Measurements from ENCODE around the gene EMILIN2. TPM values are rescaled to one million over a fixed set of nuclear protein-coding genes. Genes with fewer than 3 reads are reported as not detected.

Gene EMILIN2
- polyA plus RNA-seq, 2 of the 4 experiments (the other 2 are of a cell fraction), result 5.4 to 7.8 TPM

DNA sequence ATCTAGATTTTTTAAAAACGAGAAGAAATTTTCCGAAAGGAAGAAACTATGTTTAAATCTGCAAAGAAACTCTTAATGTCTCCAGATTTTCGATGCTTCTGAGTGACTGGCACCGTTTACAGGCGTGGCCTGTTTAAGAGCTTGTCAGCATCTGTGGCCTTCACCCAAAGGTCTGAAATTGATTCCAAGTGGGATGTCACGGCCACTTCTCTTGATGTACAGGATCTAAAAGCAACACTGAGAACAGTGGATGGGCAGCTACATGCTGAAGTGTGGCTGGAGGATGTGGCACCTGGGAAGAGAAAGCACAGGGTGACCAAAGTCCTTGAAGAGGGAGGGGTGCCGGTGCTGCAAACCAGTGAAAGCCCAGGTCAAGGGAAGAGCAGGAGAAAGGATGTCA, 28.0 kb downstream of the EMILIN2 start:
- Histone ChIP-seq H3K4me2 (no peak overlapping the region), H3K27ac (no peak overlapping the region), H3K4me1 (no peaks in the 10 kb centered on the region), H3K4me3 (no peak overlapping the region), H3K9me3 (no peaks in the 10 kb centered on the region)
- DNase-seq (ENCODE audit: low read depth in 1 of 2, low spot score in 1 of 2), result no peak
- ChIA-PET POLR2A (no interaction called here), CTCF (no interaction called here)
- WGBS (ENCODE audit: missing lambda C conversion rate), result 64% methylated on average over 7 of the region's 7 CpGs
- no peak for TF ChIP-seq EP300 (IDR thresholded peaks at IDR 0.05)
- TF ChIP-seq, protein P1, sequence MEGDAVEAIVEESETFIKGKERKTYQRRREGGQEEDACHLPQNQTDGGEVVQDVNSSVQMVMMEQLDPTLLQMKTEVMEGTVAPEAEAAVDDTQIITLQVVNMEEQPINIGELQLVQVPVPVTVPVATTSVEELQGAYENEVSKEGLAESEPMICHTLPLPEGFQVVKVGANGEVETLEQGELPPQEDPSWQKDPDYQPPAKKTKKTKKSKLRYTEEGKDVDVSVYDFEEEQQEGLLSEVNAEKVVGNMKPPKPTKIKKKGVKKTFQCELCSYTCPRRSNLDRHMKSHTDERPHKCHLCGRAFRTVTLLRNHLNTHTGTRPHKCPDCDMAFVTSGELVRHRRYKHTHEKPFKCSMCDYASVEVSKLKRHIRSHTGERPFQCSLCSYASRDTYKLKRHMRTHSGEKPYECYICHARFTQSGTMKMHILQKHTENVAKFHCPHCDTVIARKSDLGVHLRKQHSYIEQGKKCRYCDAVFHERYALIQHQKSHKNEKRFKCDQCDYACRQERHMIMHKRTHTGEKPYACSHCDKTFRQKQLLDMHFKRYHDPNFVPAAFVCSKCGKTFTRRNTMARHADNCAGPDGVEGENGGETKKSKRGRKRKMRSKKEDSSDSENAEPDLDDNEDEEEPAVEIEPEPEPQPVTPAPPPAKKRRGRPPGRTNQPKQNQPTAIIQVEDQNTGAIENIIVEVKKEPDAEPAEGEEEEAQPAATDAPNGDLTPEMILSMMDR (IDR thresholded peaks at IDR 0.05), result no peak
- no peak for TF ChIP-seq ZNF302 (CRISPR knock-in tag; IDR thresholded peaks at IDR 0.05)
- no peak for TF ChIP-seq HEYL (CRISPR knock-in tag; IDR thresholded peaks at IDR 0.05)
- no peak for TF ChIP-seq NPAS2 (CRISPR knock-in tag; IDR thresholded peaks at IDR 0.05; ENCODE audit: borderline replicate concordance)
- TF ChIP-seq, protein P2, sequence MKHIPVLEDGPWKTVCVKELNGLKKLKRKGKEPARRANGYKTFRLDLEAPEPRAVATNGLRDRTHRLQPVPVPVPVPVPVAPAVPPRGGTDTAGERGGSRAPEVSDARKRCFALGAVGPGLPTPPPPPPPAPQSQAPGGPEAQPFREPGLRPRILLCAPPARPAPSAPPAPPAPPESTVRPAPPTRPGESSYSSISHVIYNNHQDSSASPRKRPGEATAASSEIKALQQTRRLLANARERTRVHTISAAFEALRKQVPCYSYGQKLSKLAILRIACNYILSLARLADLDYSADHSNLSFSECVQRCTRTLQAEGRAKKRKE (CRISPR knock-in tag; IDR thresholded peaks at IDR 0.05; ENCODE audit: low read depth), result no peak
- TF ChIP-seq ZSCAN20 (CRISPR knock-in tag; IDR thresholded peaks at IDR 0.05), result no peak
- TF ChIP-seq HOXA7 (CRISPR knock-in tag; IDR thresholded peaks at IDR 0.05), result no peak
- TF ChIP-seq NFE2L2 (conservative IDR thresholded peaks at IDR 0.05; ENCODE audit: low read length), result no peak
- TF ChIP-seq, protein P3, sequence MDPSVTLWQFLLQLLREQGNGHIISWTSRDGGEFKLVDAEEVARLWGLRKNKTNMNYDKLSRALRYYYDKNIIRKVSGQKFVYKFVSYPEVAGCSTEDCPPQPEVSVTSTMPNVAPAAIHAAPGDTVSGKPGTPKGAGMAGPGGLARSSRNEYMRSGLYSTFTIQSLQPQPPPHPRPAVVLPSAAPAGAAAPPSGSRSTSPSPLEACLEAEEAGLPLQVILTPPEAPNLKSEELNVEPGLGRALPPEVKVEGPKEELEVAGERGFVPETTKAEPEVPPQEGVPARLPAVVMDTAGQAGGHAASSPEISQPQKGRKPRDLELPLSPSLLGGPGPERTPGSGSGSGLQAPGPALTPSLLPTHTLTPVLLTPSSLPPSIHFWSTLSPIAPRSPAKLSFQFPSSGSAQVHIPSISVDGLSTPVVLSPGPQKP (IDR thresholded peaks at IDR 0.05; ENCODE audit: low read depth, low read length), result no peak
- TF ChIP-seq FOSB (CRISPR knock-in tag; IDR thresholded peaks at IDR 0.05), result no peak
- no peak for ATAC-seq
- FAIRE-seq, result no peak

DNA sequence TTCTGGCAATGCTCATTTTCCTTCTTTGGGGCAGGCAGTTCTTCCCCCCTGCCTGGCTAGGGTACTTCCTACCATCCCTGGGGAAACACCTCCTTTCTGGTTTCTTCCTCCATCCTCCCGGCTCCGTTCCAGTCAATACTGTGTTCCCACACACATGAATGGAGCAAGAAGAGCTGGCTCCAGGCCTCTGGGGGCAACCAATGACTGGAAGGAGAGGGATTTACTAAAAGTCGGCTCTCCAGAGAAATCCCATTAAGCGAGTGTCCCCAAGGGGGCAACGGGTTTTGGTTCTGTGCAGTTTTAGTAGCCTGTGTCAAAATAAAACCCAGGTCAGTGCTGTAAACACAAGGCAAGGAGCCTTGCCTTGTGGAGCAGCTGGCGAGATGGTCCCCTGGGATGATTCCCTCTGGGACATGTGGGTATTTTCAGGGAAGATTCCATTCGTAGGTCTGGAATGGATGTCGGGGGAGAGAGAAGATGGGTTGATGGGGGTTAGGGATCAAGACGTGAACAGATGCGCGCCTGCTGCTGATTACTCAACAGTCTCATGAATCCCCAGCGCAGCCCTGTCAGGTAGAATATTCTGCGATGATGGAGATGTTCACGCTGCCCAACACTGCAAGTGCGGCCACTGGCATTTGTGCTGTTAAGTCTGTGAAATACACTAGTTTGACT, 32.0 kb downstream of the EMILIN2 start:
- CTCF ChIA-PET, result no interaction called here
- FAIRE-seq, result no peak
- WGBS (ENCODE audit: missing lambda C conversion rate), result 84% methylated on average over 15 of the region's 15 CpGs

More for the DNA sequence above, 32.0 kb downstream of the EMILIN2 start:
- TF ChIP-seq FOXS1 (CRISPR knock-in tag; IDR thresholded peaks at IDR 0.05) (no peak), NR3C1 (IDR thresholded peaks at IDR 0.05) (no peak), POLR2AphosphoS2 (conservative IDR thresholded peaks at IDR 0.05; ENCODE audit: low read length) (no peak), JUN (IDR thresholded peaks at IDR 0.05) (no peak)
- TF ChIP-seq, protein P4, sequence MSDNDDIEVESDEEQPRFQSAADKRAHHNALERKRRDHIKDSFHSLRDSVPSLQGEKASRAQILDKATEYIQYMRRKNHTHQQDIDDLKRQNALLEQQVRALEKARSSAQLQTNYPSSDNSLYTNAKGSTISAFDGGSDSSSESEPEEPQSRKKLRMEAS (IDR thresholded peaks at IDR 0.05), result no peak
- TF ChIP-seq, protein P5, sequence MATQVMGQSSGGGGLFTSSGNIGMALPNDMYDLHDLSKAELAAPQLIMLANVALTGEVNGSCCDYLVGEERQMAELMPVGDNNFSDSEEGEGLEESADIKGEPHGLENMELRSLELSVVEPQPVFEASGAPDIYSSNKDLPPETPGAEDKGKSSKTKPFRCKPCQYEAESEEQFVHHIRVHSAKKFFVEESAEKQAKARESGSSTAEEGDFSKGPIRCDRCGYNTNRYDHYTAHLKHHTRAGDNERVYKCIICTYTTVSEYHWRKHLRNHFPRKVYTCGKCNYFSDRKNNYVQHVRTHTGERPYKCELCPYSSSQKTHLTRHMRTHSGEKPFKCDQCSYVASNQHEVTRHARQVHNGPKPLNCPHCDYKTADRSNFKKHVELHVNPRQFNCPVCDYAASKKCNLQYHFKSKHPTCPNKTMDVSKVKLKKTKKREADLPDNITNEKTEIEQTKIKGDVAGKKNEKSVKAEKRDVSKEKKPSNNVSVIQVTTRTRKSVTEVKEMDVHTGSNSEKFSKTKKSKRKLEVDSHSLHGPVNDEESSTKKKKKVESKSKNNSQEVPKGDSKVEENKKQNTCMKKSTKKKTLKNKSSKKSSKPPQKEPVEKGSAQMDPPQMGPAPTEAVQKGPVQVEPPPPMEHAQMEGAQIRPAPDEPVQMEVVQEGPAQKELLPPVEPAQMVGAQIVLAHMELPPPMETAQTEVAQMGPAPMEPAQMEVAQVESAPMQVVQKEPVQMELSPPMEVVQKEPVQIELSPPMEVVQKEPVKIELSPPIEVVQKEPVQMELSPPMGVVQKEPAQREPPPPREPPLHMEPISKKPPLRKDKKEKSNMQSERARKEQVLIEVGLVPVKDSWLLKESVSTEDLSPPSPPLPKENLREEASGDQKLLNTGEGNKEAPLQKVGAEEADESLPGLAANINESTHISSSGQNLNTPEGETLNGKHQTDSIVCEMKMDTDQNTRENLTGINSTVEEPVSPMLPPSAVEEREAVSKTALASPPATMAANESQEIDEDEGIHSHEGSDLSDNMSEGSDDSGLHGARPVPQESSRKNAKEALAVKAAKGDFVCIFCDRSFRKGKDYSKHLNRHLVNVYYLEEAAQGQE (IDR thresholded peaks at IDR 0.05), result no peak
- TF ChIP-seq, protein P2 (CRISPR knock-in tag; IDR thresholded peaks at IDR 0.05; ENCODE audit: low read depth), result no peak
- ATAC-seq (no peak), DNase-seq (ENCODE audit: low read depth in 1 of 2, low spot score in 1 of 2) (no peak)
- Histone ChIP-seq H3K4me1 (no peaks in the 10 kb centered on the region), H3K4me2 (no peak overlapping the region), H3K9me3 (no peaks in the 10 kb centered on the region), H3K27ac (no peak overlapping the region), H3K4me3 (no peak overlapping the region)
- POLR2A ChIA-PET, result no interaction called here
